ENCODE measurements around the gene CDC42BPG.

Gene CDC42BPG

DNA sequence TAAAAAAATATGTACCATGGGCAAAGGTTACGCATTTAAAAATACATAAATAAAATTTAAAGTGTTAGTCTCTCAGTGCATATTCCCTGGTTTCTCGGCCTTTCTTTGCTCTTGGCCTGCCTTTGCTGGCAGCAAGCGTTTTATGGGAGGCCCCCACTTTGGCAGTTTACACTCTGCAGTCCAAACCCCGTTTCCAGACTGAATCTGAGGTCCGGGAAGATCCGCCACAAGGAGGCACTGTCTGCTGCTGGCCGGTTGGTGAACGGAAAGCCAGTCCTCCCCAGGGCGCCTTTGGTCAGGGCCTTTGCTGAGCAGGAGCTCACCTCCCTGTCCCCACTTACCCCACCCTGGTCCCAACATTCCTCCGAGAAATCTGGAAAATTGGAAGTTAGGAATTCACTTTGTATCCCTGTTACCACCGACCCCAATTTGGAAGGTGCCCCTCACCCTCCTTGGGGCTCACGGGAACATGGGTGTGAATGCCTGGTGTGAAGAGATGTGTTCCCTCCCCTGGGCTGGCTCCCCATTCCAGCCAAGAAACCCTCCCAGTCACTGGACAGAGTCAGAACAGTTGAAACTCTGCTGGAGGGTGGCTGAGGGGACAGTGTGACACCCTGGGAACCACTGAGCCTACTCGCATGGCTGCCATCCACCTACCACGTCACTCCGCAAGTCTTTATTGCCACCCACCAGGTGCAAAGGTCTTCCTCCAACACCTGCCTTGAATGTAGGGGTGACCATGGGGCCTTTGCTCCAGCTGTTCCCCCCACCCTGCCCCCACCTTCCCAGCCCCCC lies 56.7 kb downstream of the CDC42BPG start:
- Mint-ChIP-seq H3K9me3 (no peaks in the 10 kb centered on the region), H3K4me1 (peaks cover 9% of the 10 kb centered on the region), H3K27me3 (no peaks in the 10 kb centered on the region), H3K4me3 (no peak overlapping the region), H3K36me3 (peaks cover 2% of the 10 kb centered on the region), H3K27ac (no peak overlapping the region)

- Mint-ChIP-seq H3K4me3 (no peak overlapping the region), H3K36me3 (peaks cover 2% of the 10 kb centered on the region), H3K4me1 (peaks cover 14% of the 10 kb centered on the region), H3K27ac (no peak overlapping the region), H3K9me3 (no peaks in the 10 kb centered on the region), H3K27me3 (no peaks in the 10 kb centered on the region)
Measured at GRCh38 chr11:64786308-64786707, 58.1 kb downstream of the CDC42BPG start.

- H3K27me3 Mint-ChIP-seq: no peaks in the 10 kb centered on the region
- peak overlapping the region; percentile 59 for H3K27ac Mint-ChIP-seq
- H3K9me3 Mint-ChIP-seq: no peaks in the 10 kb centered on the region
- H3K4me1 Mint-ChIP-seq: peaks cover 27% of the 10 kb centered on the region
- no peak overlapping the region for H3K4me3 Mint-ChIP-seq
- peaks cover 2% of the 10 kb centered on the region for H3K36me3 Mint-ChIP-seq
Measured at GRCh38 chr11:64784813-64785581, 59.5 kb downstream of the CDC42BPG start.

DNA sequence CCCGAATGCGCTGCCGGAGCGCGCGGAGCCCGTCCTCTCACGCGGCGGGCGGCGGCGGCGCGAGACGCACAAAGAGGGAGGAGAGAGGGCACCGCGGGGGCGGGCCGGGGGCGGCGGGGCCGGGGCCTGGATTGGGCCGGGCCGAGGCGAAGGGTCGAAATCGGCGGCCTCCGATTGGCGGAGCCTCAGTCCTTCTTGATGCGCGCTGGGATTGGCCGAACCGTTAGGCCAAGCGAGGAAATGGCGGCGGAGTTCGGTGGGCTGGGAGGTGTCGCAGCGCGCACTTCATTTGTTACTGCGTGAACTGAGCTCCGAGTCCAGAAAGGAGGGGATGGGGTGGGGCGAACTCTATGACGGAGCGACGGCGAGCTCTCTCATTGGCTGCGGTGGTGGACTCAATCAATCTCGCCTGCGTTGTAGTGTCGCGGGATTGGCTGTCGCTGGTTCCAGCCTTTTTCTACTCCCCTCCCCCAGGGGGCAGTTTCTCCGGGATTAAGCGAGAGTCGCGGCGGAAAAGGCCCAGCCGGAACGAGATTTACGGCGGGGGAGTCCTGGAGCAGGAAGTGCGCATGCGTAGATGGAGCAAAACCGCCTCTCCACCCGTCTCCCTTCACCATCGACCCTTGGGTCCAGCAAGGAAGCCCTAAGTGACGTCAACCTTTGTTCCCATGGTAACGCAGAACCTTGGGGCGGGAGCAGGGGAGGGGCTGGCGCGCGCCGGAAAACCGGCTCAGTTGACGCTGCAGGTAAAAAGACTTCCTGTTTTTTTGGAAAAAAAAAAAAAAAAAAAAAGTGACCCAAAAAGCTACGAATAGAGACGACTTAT lies 65.8 kb downstream of the CDC42BPG start, which contains the start of gene SF1:
SF1 (minus strand) TSS at position 70 of the 826 bp plus-strand sequence. CDS start 150 bp downstream, outside the sequence.
- Mint-ChIP-seq H3K4me1 (peaks cover 61% of the 10 kb centered on the region), H3K27ac (peak within 1 kb of the TSS; percentile 99), H3K4me3 (peak within 1 kb of the TSS; percentile 95), H3K27me3 (no peaks in the 10 kb centered on the region), H3K36me3 (peaks cover 24% of the 10 kb centered on the region), H3K9me3 (no peaks in the 10 kb centered on the region)

GRCh38 chr11:64778223-64778472 lies 66.3 kb downstream of the CDC42BPG start:
- Mint-ChIP-seq H3K4me3 (peak overlapping the region; percentile 95), H3K4me1 (peaks cover 66% of the 10 kb centered on the region), H3K27me3 (no peaks in the 10 kb centered on the region), H3K9me3 (no peaks in the 10 kb centered on the region), H3K27ac (no peak overlapping the region), H3K36me3 (peaks cover 29% of the 10 kb centered on the region)

- H3K27ac Mint-ChIP-seq: peak overlapping the region; percentile 86
- no peaks in the 10 kb centered on the region for H3K9me3 Mint-ChIP-seq
- peaks cover 31% of the 10 kb centered on the region for H3K36me3 Mint-ChIP-seq
- H3K27me3 Mint-ChIP-seq: no peaks in the 10 kb centered on the region
- peaks cover 71% of the 10 kb centered on the region for H3K4me1 Mint-ChIP-seq
- H3K4me3 Mint-ChIP-seq: peak overlapping the region; percentile 95
Measured at GRCh38 chr11:64777449-64778222, 66.8 kb downstream of the CDC42BPG start.

DNA sequence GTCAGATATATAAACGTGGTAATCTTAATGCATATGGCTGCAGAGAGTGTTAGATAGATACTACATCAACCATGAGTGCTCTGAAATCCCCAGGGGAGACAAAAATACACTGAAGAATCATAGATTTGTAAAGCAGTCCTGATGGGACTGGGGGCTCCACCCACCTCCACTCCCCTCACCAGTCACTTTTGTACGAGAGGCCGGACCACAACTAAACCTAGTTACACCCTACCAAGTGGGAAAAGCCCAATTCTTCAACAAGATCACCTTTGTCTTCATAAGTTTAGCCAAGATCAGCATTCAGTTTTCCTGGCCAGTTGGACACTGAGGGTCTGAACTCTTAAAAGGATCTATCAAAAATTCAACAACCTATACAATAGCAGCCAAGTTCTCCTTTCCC lies 67.6 kb downstream of the CDC42BPG start:
- Mint-ChIP-seq H3K27ac (peak overlapping the region; percentile 86), H3K36me3 (peaks cover 36% of the 10 kb centered on the region), H3K9me3 (no peaks in the 10 kb centered on the region), H3K4me3 (peak overlapping the region; percentile 95), H3K4me1 (peaks cover 74% of the 10 kb centered on the region), H3K27me3 (no peaks in the 10 kb centered on the region)

DNA sequence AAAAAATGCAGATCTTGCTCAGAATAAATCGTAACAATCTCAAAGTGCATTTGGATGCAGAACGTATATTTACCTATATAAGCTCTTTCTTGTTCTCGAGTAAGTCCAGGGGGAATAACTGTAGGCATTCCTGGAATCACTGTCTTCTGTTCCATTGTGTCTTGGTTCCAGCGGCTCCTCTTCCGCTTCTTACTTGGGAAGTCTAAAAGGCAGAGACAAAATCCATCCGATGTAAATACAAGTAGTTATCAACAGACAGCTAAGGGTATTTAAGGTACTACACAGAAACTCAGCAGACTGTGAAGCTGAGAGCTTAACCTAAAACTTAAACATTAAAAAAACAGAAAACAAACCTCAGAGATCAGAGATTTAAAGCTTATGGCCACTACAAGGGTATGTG lies 68.0 kb downstream of the CDC42BPG start:
- Mint-ChIP-seq H3K9me3 (no peaks in the 10 kb centered on the region), H3K27ac (peak overlapping the region; percentile 86), H3K27me3 (no peaks in the 10 kb centered on the region), H3K4me1 (peaks cover 79% of the 10 kb centered on the region), H3K4me3 (peak overlapping the region; percentile 95), H3K36me3 (peaks cover 38% of the 10 kb centered on the region)

- Mint-ChIP-seq H3K36me3 (peaks cover 44% of the 10 kb centered on the region), H3K9me3 (no peaks in the 10 kb centered on the region), H3K27ac (peak overlapping the region; percentile 46), H3K4me3 (peak overlapping the region; percentile 95), H3K27me3 (no peaks in the 10 kb centered on the region), H3K4me1 (peaks cover 75% of the 10 kb centered on the region)
Measured at GRCh38 chr11:64774144-64774543, 70.3 kb downstream of the CDC42BPG start.
